BLaER1 treated with 17β-estradiol and CSF1 and Interleukin-3, amounts not matched to agents 10 nM and 100 nM (cell line): ENCODE measurements around the gene OPHN1.

Experiments
- H3K27ac ChIP-seq, 11 experiments: shearing (Covaris generic); formaldehyde crosslinking; 2 replicates each; pipeline ENCODE4 v1.8.1; 2022
- H3K27me3 ChIP-seq, 11 experiments: shearing (Covaris generic); formaldehyde crosslinking; 2 replicates each; pipeline ENCODE4 v1.8.1; 2022
- H3K36me3 ChIP-seq, 11 experiments: shearing (Covaris generic); formaldehyde crosslinking; 2 replicates each; pipeline ENCODE4 v1.8.1; 2022
- H3K4me1 ChIP-seq, 10 experiments: shearing (Covaris generic); formaldehyde crosslinking; 2 replicates each; pipeline ENCODE4 v1.8.1; 2022
- H3K4me2 ChIP-seq, 11 experiments: shearing (Covaris generic); formaldehyde crosslinking; 2 replicates each; pipeline ENCODE4 v1.8.1; 2022
- H3K4me3 ChIP-seq, 10 experiments: shearing (Covaris generic); formaldehyde crosslinking; 2 replicates each; pipeline ENCODE4 v1.8.1; 2022
- H3K9ac ChIP-seq, 11 experiments: shearing (Covaris generic); formaldehyde crosslinking; 2 replicates each; pipeline ENCODE4 v1.8.1; 2022
- H3K9me3 ChIP-seq, 11 experiments: shearing (Covaris generic); formaldehyde crosslinking; replicated peaks in 1 of 11; 2 replicates each; pipeline ENCODE4 v1.8.1; 2022
- H4K20me1 ChIP-seq, 11 experiments: shearing (Covaris generic); formaldehyde crosslinking; 2 replicates each; pipeline ENCODE4 v1.8.1; 2022
- Cebpa-rat ChIP-seq, 11 experiments: shearing (Covaris generic); IDR thresholded peaks; 2 replicates each; pipeline ENCODE4 v1.8.1; 2022

The OPHN1 gene

GRCh38 chrX:67998540-67998939 is 434.8 kb downstream of the OPHN1 start:
- H3K27me3 ChIP-seq: no peaks in the 10 kb centered on the region; a peak in 1 of 22 replicates
- H3K9me3 ChIP-seq: peaks cover 24 to 58% (median 37%) of the 10 kb centered on the region in 11 experiments
- no peak overlapping the region for H3K9ac ChIP-seq
- no peak for TF ChIP-seq Cebpa-rat (IDR thresholded peaks at IDR 0.05)
- H3K4me2 ChIP-seq: no peak overlapping the region
- H3K36me3 ChIP-seq: no peaks in the 10 kb centered on the region
- H3K27ac ChIP-seq: no peak overlapping the region
- no peak overlapping the region for H3K4me3 ChIP-seq
- peaks cover 0 to 12% (median 0%) of the 10 kb centered on the region in 10 experiments; a peak in 1 of 20 replicates for H3K4me1 ChIP-seq
- no peaks in the 10 kb centered on the region for H4K20me1 ChIP-seq
